ENCODE measurements around the gene OR4D10.

GRCh38 chr11:59479906-59480305, 6.8 kb downstream of the OR4D10 start:
- TF ChIP-seq CTCF (IDR thresholded peaks at IDR 0.05) (no peak), POLR2A (IDR thresholded peaks at IDR 0.05) (no peak)

All from lower leg skin (tissue), 3 donors.